ENCODE data around the gene TSPAN17. TPM values are rescaled to one million over a fixed set of nuclear protein-coding genes. Genes with fewer than 3 reads are reported as not detected.
A peak's percentile ranks its signal among the peaks of the same experiment; 100 is the strongest.

The TSPAN17 gene
- total and polyA plus RNA-seq, 9 of the 15 experiments (the other 6 are each of a cell fraction or from before 2014, with no cell fraction given), result 0.73 to 58.3 (median 34.5) TPM

GRCh38 chr5:176675676-176676360 lies 28.5 kb downstream of the TSPAN17 start (continued):
- TF ChIP-seq, protein P1, sequence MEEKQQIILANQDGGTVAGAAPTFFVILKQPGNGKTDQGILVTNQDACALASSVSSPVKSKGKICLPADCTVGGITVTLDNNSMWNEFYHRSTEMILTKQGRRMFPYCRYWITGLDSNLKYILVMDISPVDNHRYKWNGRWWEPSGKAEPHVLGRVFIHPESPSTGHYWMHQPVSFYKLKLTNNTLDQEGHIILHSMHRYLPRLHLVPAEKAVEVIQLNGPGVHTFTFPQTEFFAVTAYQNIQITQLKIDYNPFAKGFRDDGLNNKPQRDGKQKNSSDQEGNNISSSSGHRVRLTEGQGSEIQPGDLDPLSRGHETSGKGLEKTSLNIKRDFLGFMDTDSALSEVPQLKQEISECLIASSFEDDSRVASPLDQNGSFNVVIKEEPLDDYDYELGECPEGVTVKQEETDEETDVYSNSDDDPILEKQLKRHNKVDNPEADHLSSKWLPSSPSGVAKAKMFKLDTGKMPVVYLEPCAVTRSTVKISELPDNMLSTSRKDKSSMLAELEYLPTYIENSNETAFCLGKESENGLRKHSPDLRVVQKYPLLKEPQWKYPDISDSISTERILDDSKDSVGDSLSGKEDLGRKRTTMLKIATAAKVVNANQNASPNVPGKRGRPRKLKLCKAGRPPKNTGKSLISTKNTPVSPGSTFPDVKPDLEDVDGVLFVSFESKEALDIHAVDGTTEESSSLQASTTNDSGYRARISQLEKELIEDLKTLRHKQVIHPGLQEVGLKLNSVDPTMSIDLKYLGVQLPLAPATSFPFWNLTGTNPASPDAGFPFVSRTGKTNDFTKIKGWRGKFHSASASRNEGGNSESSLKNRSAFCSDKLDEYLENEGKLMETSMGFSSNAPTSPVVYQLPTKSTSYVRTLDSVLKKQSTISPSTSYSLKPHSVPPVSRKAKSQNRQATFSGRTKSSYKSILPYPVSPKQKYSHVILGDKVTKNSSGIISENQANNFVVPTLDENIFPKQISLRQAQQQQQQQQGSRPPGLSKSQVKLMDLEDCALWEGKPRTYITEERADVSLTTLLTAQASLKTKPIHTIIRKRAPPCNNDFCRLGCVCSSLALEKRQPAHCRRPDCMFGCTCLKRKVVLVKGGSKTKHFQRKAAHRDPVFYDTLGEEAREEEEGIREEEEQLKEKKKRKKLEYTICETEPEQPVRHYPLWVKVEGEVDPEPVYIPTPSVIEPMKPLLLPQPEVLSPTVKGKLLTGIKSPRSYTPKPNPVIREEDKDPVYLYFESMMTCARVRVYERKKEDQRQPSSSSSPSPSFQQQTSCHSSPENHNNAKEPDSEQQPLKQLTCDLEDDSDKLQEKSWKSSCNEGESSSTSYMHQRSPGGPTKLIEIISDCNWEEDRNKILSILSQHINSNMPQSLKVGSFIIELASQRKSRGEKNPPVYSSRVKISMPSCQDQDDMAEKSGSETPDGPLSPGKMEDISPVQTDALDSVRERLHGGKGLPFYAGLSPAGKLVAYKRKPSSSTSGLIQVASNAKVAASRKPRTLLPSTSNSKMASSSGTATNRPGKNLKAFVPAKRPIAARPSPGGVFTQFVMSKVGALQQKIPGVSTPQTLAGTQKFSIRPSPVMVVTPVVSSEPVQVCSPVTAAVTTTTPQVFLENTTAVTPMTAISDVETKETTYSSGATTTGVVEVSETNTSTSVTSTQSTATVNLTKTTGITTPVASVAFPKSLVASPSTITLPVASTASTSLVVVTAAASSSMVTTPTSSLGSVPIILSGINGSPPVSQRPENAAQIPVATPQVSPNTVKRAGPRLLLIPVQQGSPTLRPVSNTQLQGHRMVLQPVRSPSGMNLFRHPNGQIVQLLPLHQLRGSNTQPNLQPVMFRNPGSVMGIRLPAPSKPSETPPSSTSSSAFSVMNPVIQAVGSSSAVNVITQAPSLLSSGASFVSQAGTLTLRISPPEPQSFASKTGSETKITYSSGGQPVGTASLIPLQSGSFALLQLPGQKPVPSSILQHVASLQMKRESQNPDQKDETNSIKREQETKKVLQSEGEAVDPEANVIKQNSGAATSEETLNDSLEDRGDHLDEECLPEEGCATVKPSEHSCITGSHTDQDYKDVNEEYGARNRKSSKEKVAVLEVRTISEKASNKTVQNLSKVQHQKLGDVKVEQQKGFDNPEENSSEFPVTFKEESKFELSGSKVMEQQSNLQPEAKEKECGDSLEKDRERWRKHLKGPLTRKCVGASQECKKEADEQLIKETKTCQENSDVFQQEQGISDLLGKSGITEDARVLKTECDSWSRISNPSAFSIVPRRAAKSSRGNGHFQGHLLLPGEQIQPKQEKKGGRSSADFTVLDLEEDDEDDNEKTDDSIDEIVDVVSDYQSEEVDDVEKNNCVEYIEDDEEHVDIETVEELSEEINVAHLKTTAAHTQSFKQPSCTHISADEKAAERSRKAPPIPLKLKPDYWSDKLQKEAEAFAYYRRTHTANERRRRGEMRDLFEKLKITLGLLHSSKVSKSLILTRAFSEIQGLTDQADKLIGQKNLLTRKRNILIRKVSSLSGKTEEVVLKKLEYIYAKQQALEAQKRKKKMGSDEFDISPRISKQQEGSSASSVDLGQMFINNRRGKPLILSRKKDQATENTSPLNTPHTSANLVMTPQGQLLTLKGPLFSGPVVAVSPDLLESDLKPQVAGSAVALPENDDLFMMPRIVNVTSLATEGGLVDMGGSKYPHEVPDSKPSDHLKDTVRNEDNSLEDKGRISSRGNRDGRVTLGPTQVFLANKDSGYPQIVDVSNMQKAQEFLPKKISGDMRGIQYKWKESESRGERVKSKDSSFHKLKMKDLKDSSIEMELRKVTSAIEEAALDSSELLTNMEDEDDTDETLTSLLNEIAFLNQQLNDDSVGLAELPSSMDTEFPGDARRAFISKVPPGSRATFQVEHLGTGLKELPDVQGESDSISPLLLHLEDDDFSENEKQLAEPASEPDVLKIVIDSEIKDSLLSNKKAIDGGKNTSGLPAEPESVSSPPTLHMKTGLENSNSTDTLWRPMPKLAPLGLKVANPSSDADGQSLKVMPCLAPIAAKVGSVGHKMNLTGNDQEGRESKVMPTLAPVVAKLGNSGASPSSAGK (IDR thresholded peaks at IDR 0.05), result peak; percentile 85
- peak in 1 of 2 experiments; percentile 29; a peak in 1 of 4 replicates for TF ChIP-seq RAD21 (CRISPR knock-in tag; conservative IDR thresholded peaks at IDR 0.05 in 1 of 2, IDR thresholded peaks at IDR 0.05 in 1 of 2)
- TF ChIP-seq ZNF165 (CRISPR knock-in tag; IDR thresholded peaks at IDR 0.05; ENCODE audit: borderline replicate concordance), result no peak
- TF ChIP-seq MYBL2 (IDR thresholded peaks at IDR 0.05; ENCODE audit: low read depth), result no peak
- no peak for TF ChIP-seq MYBL2 (CRISPR knock-in tag; IDR thresholded peaks at IDR 0.05; ENCODE audit: borderline replicate concordance)
- TF ChIP-seq NFE2 (IDR thresholded peaks at IDR 0.05; ENCODE audit: low read depth), result peak; percentile 70
- 0 out of 2 replicates have a peak, but pooled peaks have one; percentile 48 for TF ChIP-seq CBFB (CRISPR knock-in tag; IDR thresholded peaks at IDR 0.05)
- no peak for TF ChIP-seq ZC3H8 (IDR thresholded peaks at IDR 0.05)
- TF ChIP-seq, protein P2, sequence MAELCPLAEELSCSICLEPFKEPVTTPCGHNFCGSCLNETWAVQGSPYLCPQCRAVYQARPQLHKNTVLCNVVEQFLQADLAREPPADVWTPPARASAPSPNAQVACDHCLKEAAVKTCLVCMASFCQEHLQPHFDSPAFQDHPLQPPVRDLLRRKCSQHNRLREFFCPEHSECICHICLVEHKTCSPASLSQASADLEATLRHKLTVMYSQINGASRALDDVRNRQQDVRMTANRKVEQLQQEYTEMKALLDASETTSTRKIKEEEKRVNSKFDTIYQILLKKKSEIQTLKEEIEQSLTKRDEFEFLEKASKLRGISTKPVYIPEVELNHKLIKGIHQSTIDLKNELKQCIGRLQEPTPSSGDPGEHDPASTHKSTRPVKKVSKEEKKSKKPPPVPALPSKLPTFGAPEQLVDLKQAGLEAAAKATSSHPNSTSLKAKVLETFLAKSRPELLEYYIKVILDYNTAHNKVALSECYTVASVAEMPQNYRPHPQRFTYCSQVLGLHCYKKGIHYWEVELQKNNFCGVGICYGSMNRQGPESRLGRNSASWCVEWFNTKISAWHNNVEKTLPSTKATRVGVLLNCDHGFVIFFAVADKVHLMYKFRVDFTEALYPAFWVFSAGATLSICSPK (IDR thresholded peaks at IDR 0.05; ENCODE audit: borderline replicate concordance), result peak; percentile 41; the same call in 1 of the 2 replicates
- TF ChIP-seq KDM4B (IDR thresholded peaks at IDR 0.05; ENCODE audit: borderline replicate concordance in 2 of 2, low read depth in 1 of 2), result 0 out of 4 replicates have a peak, but pooled peaks of 1 of the 2 experiments have one; percentile 22
- 0 out of 2 replicates have a peak, but pooled peaks have one; percentile 32 for TF ChIP-seq GATAD2B (IDR thresholded peaks at IDR 0.05; ENCODE audit: borderline replicate concordance)
- TF ChIP-seq LEF1 (IDR thresholded peaks at IDR 0.05), result 0 out of 2 replicates have a peak, but pooled peaks have one; percentile 10
- peak in 1 of 2 experiments; percentile 89; a peak in 2 of 3 replicates for TF ChIP-seq CBX3 (IDR thresholded peaks at IDR 0.05; ENCODE audit: borderline replicate concordance in 1 of 2, low read length in 2 of 2)
- 0 out of 4 replicates have a peak, but pooled peaks of 1 of the 2 experiments have one; percentile 44 for TF ChIP-seq CSDE1 (IDR thresholded peaks at IDR 0.05)
- peak; percentile 99 for TF ChIP-seq TEAD2 (tag; IDR thresholded peaks at IDR 0.05)
